Activated CD4-positive, alpha-beta T cell treated with anti-CD3 and anti-CD28 coated beads, Interleukin-2, amount 50 U/mL, for 4 hours (primary cell): Measurements from ENCODE around the gene VDAC1.

ENCODE experiments used
- DNase-seq, 2 experiments: peaks; one replicate each; pipeline ENCODE4 v3.0.0-alpha.2; 2020

VDAC1 gene

GRCh38 chr5:134022333-134022732 is 17.6 kb upstream of the VDAC1 start:
- DNase-seq: no peak

GRCh38 chr5:134020188-134020587 is 15.4 kb upstream of the VDAC1 start:
- DNase-seq: no peak

GRCh38 chr5:134019636-134020035 is 14.9 kb upstream of the VDAC1 start:
- no peak for DNase-seq

GRCh38 chr5:134018986-134019316 is 14.2 kb upstream of the VDAC1 start:
- DNase-seq: no peak

- no peak for DNase-seq
Observed at GRCh38 chr5:134018154-134018985, 13.6 kb upstream of the VDAC1 start.

- DNase-seq: no peak
Observed at GRCh38 chr5:134008266-134008749, 3.5 kb upstream of the VDAC1 start.

- no peak for DNase-seq
Observed at GRCh38 chr5:134007581-134008265, 2.9 kb upstream of the VDAC1 start.

- no peak for DNase-seq
Observed at GRCh38 chr5:134006115-134006514, 1.3 kb upstream of the VDAC1 start.

- DNase-seq: no peak
Observed at GRCh38 chr5:134005417-134006061, 764 bp upstream of the VDAC1 start.

GRCh38 chr5:134003817-134004625 is 754 bp downstream of the VDAC1 start:
- DNase-seq: peak; percentile 28 to 37

GRCh38 chr5:134003064-134003816 is 1.5 kb downstream of the VDAC1 start:
- DNase-seq: peak; percentile 21 to 33

- DNase-seq: no peak
Observed at GRCh38 chr5:134001938-134002731, 2.6 kb downstream of the VDAC1 start.

- DNase-seq: no peak
Observed at GRCh38 chr5:134000696-134001453, 3.9 kb downstream of the VDAC1 start.

- no peak for DNase-seq
Observed at GRCh38 chr5:134000091-134000511, 4.7 kb downstream of the VDAC1 start.

GRCh38 chr5:133998807-133999206 is 6.0 kb downstream of the VDAC1 start:
- no peak for DNase-seq

- DNase-seq: no peak
Observed at GRCh38 chr5:133998042-133998441, 6.7 kb downstream of the VDAC1 start.

- no peak for DNase-seq
Observed at GRCh38 chr5:133996683-133997252, 8.0 kb downstream of the VDAC1 start.

GRCh38 chr5:133995883-133996563 is 8.8 kb downstream of the VDAC1 start:
- DNase-seq: no peak

- no peak for DNase-seq
Observed at GRCh38 chr5:133995341-133995740, 9.4 kb downstream of the VDAC1 start.

- DNase-seq: no peak
Observed at GRCh38 chr5:133994990-133995333, 9.8 kb downstream of the VDAC1 start.
